ENCODE results near the gene GDE1. TPM values are rescaled to one million over a fixed set of nuclear protein-coding genes. Genes with fewer than 3 reads are reported as not detected.

GDE1 gene
- total RNA-seq, 1 experiment from 2014 or later: 48.6 TPM

DNA sequence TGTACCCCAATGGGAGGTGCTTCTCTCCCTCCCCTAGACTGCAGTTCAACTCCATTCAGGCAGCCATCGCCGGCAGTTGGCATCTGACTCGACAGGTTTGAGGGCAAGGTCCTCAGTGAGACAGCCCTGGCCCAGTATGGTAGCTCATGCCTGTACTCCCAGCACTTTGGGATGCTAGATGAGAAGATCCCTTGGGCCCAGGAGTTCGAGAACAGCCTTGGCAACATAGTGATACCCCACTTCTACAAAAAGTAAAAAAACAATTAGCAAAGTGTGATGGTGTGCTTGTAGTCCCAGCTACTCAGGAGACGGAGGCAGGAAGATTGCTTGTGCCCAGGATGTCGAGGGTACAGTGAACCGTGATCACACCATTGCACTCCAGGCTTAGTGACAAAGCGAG is 45.7 kb upstream of the GDE1 start:
- WGBS (ENCODE audit: extremely low coverage, insufficient read length, low lambda C conversion rate): no CpG with 5 or more reads among the region's 8 CpGs
- Histone ChIP-seq H2BK12ac (ENCODE audit: insufficient read length, low read depth, low read length) (no peak overlapping the region), H3K4me2 (ENCODE audit: insufficient read depth, insufficient read length, low read length) (no peak overlapping the region), H3K9me3 (ENCODE audit: control insufficient read depth, low read depth, low read length) (no peaks in the 10 kb centered on the region), H3K23me2 (ENCODE audit: insufficient read length, low read depth, low read length, poor library complexity, severe bottlenecking) (no peaks in the 10 kb centered on the region), H3K4me1 (ENCODE audit: insufficient read depth, low read length) (no peaks in the 10 kb centered on the region), H2AFZ (ENCODE audit: low read length) (no peak overlapping the region), H4K91ac (ENCODE audit: insufficient read length, low read depth, low read length) (no peak overlapping the region), H3K9ac (ENCODE audit: extremely low read depth, insufficient read length, low read length) (no peak overlapping the region), H3K27me3 (ENCODE audit: insufficient read depth, low read length) (no peaks in the 10 kb centered on the region), H3K14ac (ENCODE audit: insufficient read depth, low read length) (no peak overlapping the region), H3T11ph (ENCODE audit: low read length) (no peak overlapping the region), H3K23ac (ENCODE audit: insufficient read length, low read depth, low read length) (no peak overlapping the region), H3K4ac (ENCODE audit: low read depth, low read length) (no peak overlapping the region), H2BK15ac (ENCODE audit: low read depth, low read length) (no peak overlapping the region), H4K20me1 (ENCODE audit: control insufficient read depth, insufficient read depth, insufficient read length) (no peaks in the 10 kb centered on the region), H3K56ac (ENCODE audit: insufficient read length, low read depth, low read length) (no peak overlapping the region), H3K79me2 (ENCODE audit: insufficient read depth, low read length) (no peaks in the 10 kb centered on the region), H2BK120ac (ENCODE audit: low read depth, low read length, poor library complexity, severe bottlenecking) (no peak overlapping the region), H4K8ac (replicated peaks; ENCODE audit: insufficient read length, low read depth, low read length) (no peak overlapping the region), H2BK20ac (ENCODE audit: low read depth, low read length, poor library complexity, severe bottlenecking) (no peak overlapping the region), H3K18ac (ENCODE audit: insufficient read length, low read depth, low read length) (no peak overlapping the region), H3K79me1 (ENCODE audit: insufficient read depth, low read depth, low read length, poor library complexity, severe bottlenecking) (no peaks in the 10 kb centered on the region), H3K27ac (ENCODE audit: insufficient read length, low read depth, low read length) (no peak overlapping the region), H2BK5ac (ENCODE audit: insufficient read length, low read length) (no peak overlapping the region), H4K5ac (ENCODE audit: insufficient read length, low read depth, low read length) (no peak overlapping the region), H2AK5ac (ENCODE audit: insufficient read length, low read length) (no peak overlapping the region)
- Mint-ChIP-seq H3K9me3 (peaks cover 6% of the 10 kb centered on the region in 2 experiments; a peak in 4 of 5 replicates), H3K36me3 (ENCODE audit: insufficient read depth in 1 of 3, low read depth in 3 of 3) (peaks cover 20 to 60% (median 50%) of the 10 kb centered on the region in 3 experiments; a peak in 6 of 7 replicates), H3K27ac (no peak overlapping the region), H3K4me3 (no peak overlapping the region), H3K4me1 (no peaks in the 10 kb centered on the region), H3K27me3 (ENCODE audit: low read depth) (no peaks in the 10 kb centered on the region)
- TF ChIP-seq CTCF (conservative IDR thresholded peaks at IDR 0.05): no peak
- DNase-seq: no peak
